Loucy (cell line): ENCODE results near the gene KDELR1.

Source experiments
- H2AFZ ChIP-seq: fragments of 200-600 bp; sonication (generic); 2 replicates; pipeline ENCODE4 v1.6.0; 2016; ENCODE audit warnings: antibody characterized with exemption, mild to moderate bottlenecking, low read length, moderate library complexity
- H3F3A ChIP-seq: fragments of 200-600 bp; 2 replicates; pipeline ENCODE4 v1.6.0; 2016; ENCODE audit warnings: antibody characterized with exemption, low read depth, mild to moderate bottlenecking
- H3K27me3 ChIP-seq: fragments of 200-600 bp; sonication (generic); 2 replicates; pipeline ENCODE4 v1.6.1; 2014; ENCODE audit warnings: low read length, mild to moderate bottlenecking; ENCODE audit not compliant: insufficient read depth, poor library complexity, severe bottlenecking
- H3K36me3 ChIP-seq: fragments of 200-600 bp; sonication (generic); 2 replicates; pipeline ENCODE4 v1.6.1; 2016; ENCODE audit warnings: low read length; ENCODE audit not compliant: insufficient read depth
- H3K4me1 ChIP-seq: fragments of 200-600 bp; sonication (generic); 2 replicates; pipeline ENCODE4 v1.5.1; 2014; ENCODE audit warnings: low read length, mild to moderate bottlenecking; ENCODE audit not compliant: insufficient read depth, poor library complexity, severe bottlenecking
- H3K4me2 ChIP-seq: fragments of 200-600 bp; sonication (generic); 2 replicates; pipeline ENCODE4 v1.6.0; 2014; ENCODE audit warnings: antibody characterized with exemption, low read length, low read depth, mild to moderate bottlenecking; ENCODE audit not compliant: poor library complexity, severe bottlenecking
- H3K4me3 ChIP-seq: fragments of 200-600 bp; sonication (generic); 2 replicates; pipeline ENCODE4 v1.5.1; 2014; ENCODE audit warnings: low read length, mild to moderate bottlenecking, mixed read lengths; ENCODE audit not compliant: poor library complexity, severe bottlenecking
- H3K79me2 ChIP-seq: fragments of 200-600 bp; sonication (generic); 2 replicates; pipeline ENCODE4 v1.6.1; 2014; ENCODE audit warnings: low read length; ENCODE audit not compliant: insufficient read depth
- H3K9ac ChIP-seq: fragments of 200-600 bp; sonication (generic); 2 replicates; pipeline ENCODE4 v1.6.0; 2014; ENCODE audit warnings: mild to moderate bottlenecking, low read depth, low read length, moderate library complexity; ENCODE audit not compliant: poor library complexity, severe bottlenecking
- H3K9me2 ChIP-seq: fragments of 200-600 bp; sonication (generic); replicated peaks from 2 replicates; pipeline ENCODE4 v1.6.1; 2016; ENCODE audit warnings: low read depth, low read length, mixed read lengths
- H3K9me3 ChIP-seq: fragments of 200-600 bp; sonication (generic); 2 replicates; pipeline ENCODE4 v1.6.1; 2014; ENCODE audit warnings: mild to moderate bottlenecking, antibody characterized with exemption, low read length, low read depth; ENCODE audit not compliant: insufficient read depth
- H4K20me1 ChIP-seq: fragments of 200-600 bp; sonication (generic); 2 replicates; pipeline ENCODE4 v1.6.0; 2014; ENCODE audit warnings: antibody characterized with exemption, low read length, mild to moderate bottlenecking; ENCODE audit not compliant: insufficient read depth, poor library complexity, severe bottlenecking
- EZH2phosphoT487 ChIP-seq: fragments of 200-600 bp; IDR thresholded peaks from 2 replicates; pipeline ENCODE4 v1.6.1; 2018; ENCODE audit warnings: antibody characterized with exemption, mild to moderate bottlenecking, moderate library complexity, borderline replicate concordance
- TF ChIP-seq, protein P1 (sequence below): fragments of 200-600 bp; sonication (generic); conservative IDR thresholded peaks from 2 replicates; pipeline ENCODE4 v1.5.1; 2014; ENCODE audit warnings: mild to moderate bottlenecking, antibody characterized with exemption, low read length

Gene KDELR1

DNA sequence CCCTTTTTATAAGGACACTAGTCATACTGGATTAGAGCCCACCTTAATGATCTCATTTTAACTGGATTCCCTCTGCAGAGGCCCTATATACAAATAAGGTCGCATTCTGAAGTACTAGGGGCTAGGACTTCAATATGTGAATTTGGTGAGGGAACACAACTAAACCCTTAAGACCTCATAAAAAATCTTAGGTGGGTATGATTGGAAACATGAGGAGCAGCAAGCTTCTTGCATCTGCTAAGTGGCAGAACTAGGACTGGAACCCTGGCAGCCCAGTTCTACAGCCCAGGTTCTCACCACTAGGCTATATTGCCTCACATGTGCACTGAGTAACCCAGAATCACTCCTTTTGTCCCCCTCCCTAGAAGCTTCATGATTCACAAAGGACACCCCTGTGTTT lies 37.3 kb upstream of the KDELR1 start:
- H3K4me2 ChIP-seq: no peak overlapping the region
- no peaks in the 10 kb centered on the region for H3K36me3 ChIP-seq

DNA sequence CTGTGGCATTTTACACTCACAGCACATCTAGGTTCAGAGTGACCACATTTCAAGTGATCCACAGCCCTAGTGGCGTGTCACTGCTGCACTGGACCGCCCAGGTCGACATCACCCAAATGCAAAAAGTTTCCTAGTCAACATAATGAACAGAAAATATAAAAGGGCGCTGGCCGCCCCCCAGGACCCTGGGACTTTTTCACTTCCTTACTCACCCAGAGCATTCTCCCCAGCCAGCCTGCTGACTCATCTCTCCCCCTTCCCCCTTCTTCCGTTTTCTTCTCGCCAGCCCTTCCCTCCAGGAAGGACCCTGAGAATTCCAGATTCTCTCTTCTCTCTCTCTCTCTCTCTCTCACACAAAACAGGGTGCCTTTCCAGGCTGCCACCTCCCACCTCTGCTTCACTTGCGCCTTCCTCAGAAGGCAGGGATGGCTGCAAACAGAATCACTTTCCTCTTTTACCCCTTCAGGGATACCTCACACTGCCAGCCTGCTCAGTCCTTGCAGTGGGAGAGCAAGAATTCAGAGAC lies 33.4 kb upstream of the KDELR1 start:
- no peak for TF ChIP-seq EZH2phosphoT487
- TF ChIP-seq, protein P1, sequence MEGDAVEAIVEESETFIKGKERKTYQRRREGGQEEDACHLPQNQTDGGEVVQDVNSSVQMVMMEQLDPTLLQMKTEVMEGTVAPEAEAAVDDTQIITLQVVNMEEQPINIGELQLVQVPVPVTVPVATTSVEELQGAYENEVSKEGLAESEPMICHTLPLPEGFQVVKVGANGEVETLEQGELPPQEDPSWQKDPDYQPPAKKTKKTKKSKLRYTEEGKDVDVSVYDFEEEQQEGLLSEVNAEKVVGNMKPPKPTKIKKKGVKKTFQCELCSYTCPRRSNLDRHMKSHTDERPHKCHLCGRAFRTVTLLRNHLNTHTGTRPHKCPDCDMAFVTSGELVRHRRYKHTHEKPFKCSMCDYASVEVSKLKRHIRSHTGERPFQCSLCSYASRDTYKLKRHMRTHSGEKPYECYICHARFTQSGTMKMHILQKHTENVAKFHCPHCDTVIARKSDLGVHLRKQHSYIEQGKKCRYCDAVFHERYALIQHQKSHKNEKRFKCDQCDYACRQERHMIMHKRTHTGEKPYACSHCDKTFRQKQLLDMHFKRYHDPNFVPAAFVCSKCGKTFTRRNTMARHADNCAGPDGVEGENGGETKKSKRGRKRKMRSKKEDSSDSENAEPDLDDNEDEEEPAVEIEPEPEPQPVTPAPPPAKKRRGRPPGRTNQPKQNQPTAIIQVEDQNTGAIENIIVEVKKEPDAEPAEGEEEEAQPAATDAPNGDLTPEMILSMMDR: no peak
- no peak overlapping the region for H3K9ac ChIP-seq
- H2AFZ ChIP-seq: no peak overlapping the region
- no peak overlapping the region for H3K4me2 ChIP-seq
- H4K20me1 ChIP-seq: no peaks in the 10 kb centered on the region
- no peaks in the 10 kb centered on the region for H3K36me3 ChIP-seq
- no peaks in the 10 kb centered on the region for H3K9me3 ChIP-seq
- no peaks in the 10 kb centered on the region for H3K27me3 ChIP-seq
- H3K4me1 ChIP-seq: no peaks in the 10 kb centered on the region
- no peaks in the 10 kb centered on the region for H3K9me2 ChIP-seq
- H3F3A ChIP-seq: no peaks in the 10 kb centered on the region
- H3K79me2 ChIP-seq: no peaks in the 10 kb centered on the region
- H3K4me3 ChIP-seq: no peak overlapping the region

More for the DNA sequence above, 37.3 kb upstream of the KDELR1 start:
- no peaks in the 10 kb centered on the region for H3K9me2 ChIP-seq
- H2AFZ ChIP-seq: no peak overlapping the region
- H3K4me1 ChIP-seq: no peaks in the 10 kb centered on the region
- no peaks in the 10 kb centered on the region for H3K79me2 ChIP-seq
- no peaks in the 10 kb centered on the region for H4K20me1 ChIP-seq
- no peaks in the 10 kb centered on the region for H3K27me3 ChIP-seq
- no peak overlapping the region for H3K4me3 ChIP-seq
- H3K9me3 ChIP-seq: no peaks in the 10 kb centered on the region
- TF ChIP-seq, protein P1: no peak
- TF ChIP-seq EZH2phosphoT487: no peak
- H3F3A ChIP-seq: no peaks in the 10 kb centered on the region
- H3K9ac ChIP-seq: no peak overlapping the region

DNA sequence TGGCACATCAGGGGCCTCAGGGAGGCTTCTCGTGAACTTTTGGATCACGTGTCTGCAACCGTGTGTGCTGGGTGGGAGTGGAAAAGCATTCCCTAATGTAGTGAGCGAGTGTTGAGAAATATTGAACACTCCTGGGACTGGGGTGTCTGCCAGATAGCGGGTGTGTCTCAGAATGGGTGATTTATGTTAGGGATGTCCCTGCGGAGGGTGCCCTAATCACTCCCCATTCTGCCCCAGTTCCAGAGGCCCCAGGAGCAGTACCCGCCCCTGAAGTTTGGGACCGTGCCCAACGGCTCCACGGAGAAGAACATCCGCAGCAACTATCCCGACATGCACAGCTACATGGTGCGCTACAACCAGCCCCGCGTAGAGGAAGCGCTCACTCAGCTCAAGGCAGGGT lies 30.2 kb upstream of the KDELR1 start:
- Histone ChIP-seq H3K36me3 (no peaks in the 10 kb centered on the region), H4K20me1 (no peaks in the 10 kb centered on the region), H3K9me2 (no peaks in the 10 kb centered on the region), H3F3A (no peaks in the 10 kb centered on the region), H3K4me1 (peaks cover 10% of the 10 kb centered on the region), H3K4me3 (no peak overlapping the region), H3K79me2 (no peaks in the 10 kb centered on the region), H2AFZ (no peak overlapping the region), H3K9ac (no peak overlapping the region), H3K9me3 (no peaks in the 10 kb centered on the region), H3K27me3 (no peaks in the 10 kb centered on the region), H3K4me2 (no peak overlapping the region)
- no peak for TF ChIP-seq EZH2phosphoT487
- TF ChIP-seq, protein P1: no peak
